ENCODE results near the gene LIX1. TPM values are rescaled to one million over a fixed set of nuclear protein-coding genes. Genes with fewer than 3 reads are reported as not detected.

Gene LIX1
- total RNA-seq, 1 experiment from 2014 or later = 4.1 TPM

DNA sequence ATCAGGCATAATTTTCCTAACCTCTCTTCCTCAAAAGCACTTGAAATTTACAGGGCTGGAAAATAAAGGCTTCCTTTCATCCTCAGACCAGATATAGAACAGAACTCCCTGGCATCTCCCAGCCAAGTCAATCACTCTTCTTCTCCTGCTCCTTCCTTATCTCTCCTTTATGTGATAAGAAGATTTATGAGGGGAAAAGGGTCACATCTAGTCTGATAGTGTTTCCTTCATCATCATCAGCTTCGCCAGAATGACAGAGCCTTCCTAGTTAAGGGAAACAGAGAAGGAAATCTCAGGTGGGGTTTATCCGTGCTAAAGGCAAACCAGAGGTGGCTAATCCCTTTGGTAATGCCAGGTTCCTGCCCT lies 36.2 kb downstream of the LIX1 start:
- H3K4me1 Mint-ChIP-seq (ENCODE audit: low read depth, unreplicated experiment) = peaks cover 26% of the 10 kb centered on the region
- H3K27me3 Mint-ChIP-seq (ENCODE audit: insufficient read depth, unreplicated experiment) = no peaks in the 10 kb centered on the region
- CTCF ChIA-PET = interaction anchor here (0.6 to 1.4 kb wide), 2 partner anchors 36 to 109 kb away, joined by 3 read pairs; partner anchors contain the start of gene LIX1

DNA sequence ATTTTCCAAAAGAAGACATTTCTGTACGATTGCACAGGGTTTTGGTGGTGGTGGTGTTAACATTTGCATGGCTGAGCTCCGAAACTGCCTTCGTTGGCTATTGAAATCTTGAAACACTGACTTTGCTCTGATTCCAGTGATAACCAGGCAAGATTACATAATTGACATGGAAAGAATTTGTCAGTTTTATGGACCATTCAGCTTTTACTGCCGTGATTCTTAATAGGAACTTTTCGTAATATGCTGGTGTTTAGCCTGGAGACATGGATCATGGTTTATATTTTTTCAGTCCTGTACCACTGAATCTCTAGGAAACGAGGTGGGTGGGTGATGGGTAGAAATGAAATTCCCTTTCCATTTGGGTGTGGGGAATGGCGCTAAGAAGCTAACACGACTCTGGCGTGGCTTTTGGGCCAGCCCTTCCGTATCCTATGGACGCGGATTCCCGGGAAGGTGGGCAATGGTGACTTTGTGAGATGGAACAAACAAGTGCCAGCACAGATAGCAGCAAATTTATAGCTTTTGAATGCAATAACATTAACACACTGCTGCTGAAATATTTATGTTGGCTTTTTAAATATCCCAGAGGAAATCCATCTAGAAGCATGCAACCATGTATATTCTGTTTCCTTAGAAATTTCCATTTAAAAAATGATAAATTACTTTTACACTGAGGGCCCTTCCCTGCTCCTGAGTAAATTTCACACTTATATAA lies 36.8 kb downstream of the LIX1 start:
- peaks cover 4% of the 10 kb centered on the region for H3K36me3 Mint-ChIP-seq (ENCODE audit: insufficient read depth, unreplicated experiment)
- ChIA-PET CTCF (interaction anchor here (1.4 kb wide), 1 partner anchor 108 kb away, joined by 3 read pairs; no protein-coding TSS in a partner anchor), POLR2A (no interaction called here)
- no TSS peak for BruUV-seq (replicated peaks)
- Histone ChIP-seq H3K27me3 (replicated peaks; ENCODE audit: control insufficient read depth, insufficient read depth, low read length) (no peaks in the 10 kb centered on the region), H3K4me1 (peaks cover 20% of the 10 kb centered on the region), H3K4me3 (ENCODE audit: low read depth, low read length) (no peak overlapping the region), H3K36me3 (ENCODE audit: control insufficient read depth, insufficient read depth, low read length) (no peaks in the 10 kb centered on the region), H3K9me3 (no peaks in the 10 kb centered on the region)
- H3K4me3 Mint-ChIP-seq (ENCODE audit: unreplicated experiment) = peak overlapping the region; percentile 8
- H3K9me3 Mint-ChIP-seq (ENCODE audit: unreplicated experiment) = peaks cover under 1% of the 10 kb centered on the region
- H3K27me3 Mint-ChIP-seq (ENCODE audit: insufficient read depth, unreplicated experiment) = no peaks in the 10 kb centered on the region
- no peak overlapping the region for H3K27ac Mint-ChIP-seq (ENCODE audit: unreplicated experiment)
- DNase-seq = no peak
- H3K4me1 Mint-ChIP-seq (ENCODE audit: low read depth, unreplicated experiment) = peaks cover 26% of the 10 kb centered on the region
- intact Hi-C loops (cut with micrococcal nuclease; ENCODE audit: unreplicated experiment) = loop anchor here (10.0 kb wide), 1 partner anchor 1281 kb away; the partner anchor contains the start of gene GLRX
- TF ChIP-seq, protein P1, sequence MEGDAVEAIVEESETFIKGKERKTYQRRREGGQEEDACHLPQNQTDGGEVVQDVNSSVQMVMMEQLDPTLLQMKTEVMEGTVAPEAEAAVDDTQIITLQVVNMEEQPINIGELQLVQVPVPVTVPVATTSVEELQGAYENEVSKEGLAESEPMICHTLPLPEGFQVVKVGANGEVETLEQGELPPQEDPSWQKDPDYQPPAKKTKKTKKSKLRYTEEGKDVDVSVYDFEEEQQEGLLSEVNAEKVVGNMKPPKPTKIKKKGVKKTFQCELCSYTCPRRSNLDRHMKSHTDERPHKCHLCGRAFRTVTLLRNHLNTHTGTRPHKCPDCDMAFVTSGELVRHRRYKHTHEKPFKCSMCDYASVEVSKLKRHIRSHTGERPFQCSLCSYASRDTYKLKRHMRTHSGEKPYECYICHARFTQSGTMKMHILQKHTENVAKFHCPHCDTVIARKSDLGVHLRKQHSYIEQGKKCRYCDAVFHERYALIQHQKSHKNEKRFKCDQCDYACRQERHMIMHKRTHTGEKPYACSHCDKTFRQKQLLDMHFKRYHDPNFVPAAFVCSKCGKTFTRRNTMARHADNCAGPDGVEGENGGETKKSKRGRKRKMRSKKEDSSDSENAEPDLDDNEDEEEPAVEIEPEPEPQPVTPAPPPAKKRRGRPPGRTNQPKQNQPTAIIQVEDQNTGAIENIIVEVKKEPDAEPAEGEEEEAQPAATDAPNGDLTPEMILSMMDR (IDR thresholded peaks at IDR 0.05; ENCODE audit: insufficient read depth in 1 of 2, low read depth in 1 of 2, low read length in 1 of 2, severe bottlenecking in 1 of 2, unreplicated experiment in 1 of 2) = no peak

More for the DNA sequence above, 36.2 kb downstream of the LIX1 start:
- no peaks in the 10 kb centered on the region for H3K36me3 ChIP-seq (ENCODE audit: control insufficient read depth, insufficient read depth, low read length)
- no peak for DNase-seq
- H3K9me3 ChIP-seq = no peaks in the 10 kb centered on the region
- H3K4me3 Mint-ChIP-seq (ENCODE audit: unreplicated experiment) = peak overlapping the region; percentile 8
- H3K36me3 Mint-ChIP-seq (ENCODE audit: insufficient read depth, unreplicated experiment) = peaks cover 4% of the 10 kb centered on the region
- POLR2A ChIA-PET = no interaction called here
- BruUV-seq (replicated peaks) = no TSS peak
- no peaks in the 10 kb centered on the region for H3K9me3 Mint-ChIP-seq (ENCODE audit: unreplicated experiment)
- H3K27me3 ChIP-seq (replicated peaks; ENCODE audit: control insufficient read depth, insufficient read depth, low read length) = no peaks in the 10 kb centered on the region
- TF ChIP-seq, protein P1 (IDR thresholded peaks at IDR 0.05; ENCODE audit: insufficient read depth in 1 of 2, low read depth in 1 of 2, low read length in 1 of 2, severe bottlenecking in 1 of 2, unreplicated experiment in 1 of 2) = no peak
- no peak overlapping the region for H3K27ac Mint-ChIP-seq (ENCODE audit: unreplicated experiment)
- H3K4me1 ChIP-seq = peaks cover 26% of the 10 kb centered on the region
- H3K4me3 ChIP-seq (ENCODE audit: low read depth, low read length) = no peak overlapping the region
- intact Hi-C loops (cut with micrococcal nuclease; ENCODE audit: unreplicated experiment) = loop anchor here (10.0 kb wide), 1 partner anchor 1281 kb away; the partner anchor contains the start of gene GLRX

DNA sequence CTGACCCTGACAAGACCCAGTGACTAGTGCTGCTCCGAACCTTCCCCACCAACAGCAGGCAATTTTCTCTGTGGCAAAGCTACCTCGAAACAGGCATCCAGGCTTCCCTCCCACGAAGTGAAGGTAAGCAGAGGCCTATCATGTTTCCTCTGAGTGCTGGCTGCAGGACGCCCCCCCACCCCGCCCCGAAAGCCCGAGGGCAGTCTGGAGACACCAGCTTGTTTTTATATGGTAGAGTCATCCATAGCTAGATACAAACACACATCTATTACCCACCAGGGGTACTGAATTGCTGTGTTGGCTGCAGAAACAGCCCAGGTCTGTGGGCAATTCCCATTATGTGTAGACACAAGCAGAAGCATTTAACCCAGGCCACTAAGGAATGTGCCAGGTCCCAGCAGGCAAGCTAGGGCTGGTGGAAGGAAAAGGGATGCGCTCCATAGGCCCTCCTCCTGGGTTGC lies 40.4 kb downstream of the LIX1 start:
- H3K27me3 ChIP-seq (replicated peaks; ENCODE audit: control insufficient read depth, insufficient read depth, low read length) = no peaks in the 10 kb centered on the region
- H3K4me3 Mint-ChIP-seq (ENCODE audit: unreplicated experiment) = no peak overlapping the region
- no peaks in the 10 kb centered on the region for H3K9me3 ChIP-seq
- H3K27me3 Mint-ChIP-seq (ENCODE audit: insufficient read depth, unreplicated experiment) = no peaks in the 10 kb centered on the region
- H3K36me3 Mint-ChIP-seq (ENCODE audit: insufficient read depth, unreplicated experiment) = peaks cover 4% of the 10 kb centered on the region
- POLR2A ChIA-PET = no interaction called here
- DNase-seq = no peak
- H3K36me3 ChIP-seq (ENCODE audit: control insufficient read depth, insufficient read depth, low read length) = no peaks in the 10 kb centered on the region
- BruUV-seq (replicated peaks) = no TSS peak
- no peak overlapping the region for H3K4me3 ChIP-seq (ENCODE audit: low read depth, low read length)
- no peak overlapping the region for H3K27ac Mint-ChIP-seq (ENCODE audit: unreplicated experiment)
- H3K4me1 Mint-ChIP-seq (ENCODE audit: low read depth, unreplicated experiment) = peaks cover 24% of the 10 kb centered on the region
- TF ChIP-seq, protein P1 (IDR thresholded peaks at IDR 0.05; ENCODE audit: insufficient read depth in 1 of 2, low read depth in 1 of 2, low read length in 1 of 2, severe bottlenecking in 1 of 2, unreplicated experiment in 1 of 2) = no peak
- intact Hi-C loops (cut with micrococcal nuclease; ENCODE audit: unreplicated experiment) = loop anchor here (10.0 kb wide), 1 partner anchor 1277 kb away; the partner anchor contains the start of gene GLRX
- peaks cover 14% of the 10 kb centered on the region for H3K9me3 Mint-ChIP-seq (ENCODE audit: unreplicated experiment)
- CTCF ChIA-PET = no interaction called here
- peaks cover 26% of the 10 kb centered on the region for H3K4me1 ChIP-seq

Measured in Caco-2 (cell line).